Erythroblast (primary cell): ENCODE data around the gene TEF.
"Not testable (repeated sequence)": the region's sequence is repeated elsewhere in the genome, so short reads cannot be mapped to it uniquely, and the experiment has no call there.

ENCODE experiments used
- GATA1 ChIP-seq: IDR thresholded peaks from 2 replicates; pipeline ENCODE4 v1.6.1; 2011; ENCODE audit warnings: low read depth, mild to moderate bottlenecking, control low read depth, low read length, moderate library complexity
- POLR2A ChIP-seq: IDR thresholded peaks from 2 replicates; pipeline ENCODE4 v1.6.1; 2011; ENCODE audit warnings: mild to moderate bottlenecking, low read length

GRCh38 chr22:41434361-41435003 lies 52.7 kb downstream of the TEF start:
- not testable (repeated sequence) for TF ChIP-seq POLR2A, GATA1
